Endothelial cell of umbilical vein (primary cell): Measurements from ENCODE around the gene PPP1R3F. TPM values are rescaled to one million over a fixed set of nuclear protein-coding genes. Genes with fewer than 3 reads are reported as not detected.

Source experiments
- BruUV-seq: library from RNA; stranded (reverse); fragments of 400-500 nt; replicated peaks from 2 replicates; lab custom pipeline; 2021; lab: Mats Ljungman, UMichigan
- CTCF ChIA-PET: fragments of 300-600, 350-600 bp; sonication (Branson Sonifier 250); formaldehyde crosslinking; loops from one replicate; lab custom pipeline; 2021; ENCODE audit warnings: antibody characterized with exemption, inconsistent platforms; lab: Charles Lee
- POLR2A ChIA-PET: fragments of 300-600, 350-600 bp; sonication (Branson Sonifier 250); formaldehyde crosslinking; loops from one replicate; lab custom pipeline; 2021; ENCODE audit warnings: antibody characterized with exemption, inconsistent platforms; lab: Charles Lee
- DNase-seq: peaks from one replicate; pipeline ENCODE4 v3.0.0-alpha.2; 2011; ENCODE audit warnings: low read depth, low spot score
- FAIRE-seq: peaks from 2 replicates; lab custom pipeline; 2011; peaks lifted over from hg19 to GRCh38; lab: Jason Lieb, UNC
- H2AFZ ChIP-seq: 2 replicates; pipeline ENCODE4 v1.6.0; 2012; ENCODE audit warnings: low read depth, low read length, control low read depth, inconsistent platforms
- H3K27ac ChIP-seq: 2 replicates; pipeline ENCODE4 v1.5.1; 2011; ENCODE audit warnings: low read depth, mild to moderate bottlenecking, control low read depth, low read length, moderate library complexity; ENCODE audit not compliant: insufficient read depth
- H3K27me3 ChIP-seq, 2 experiments: 2 replicates each; pipeline versions ENCODE4 v1.6.0 to v1.6.1; 2011; ENCODE audit warnings: low read length in 2 of 2, mixed read lengths in 1 of 2; ENCODE audit not compliant: control insufficient read depth in 2 of 2, insufficient read depth in 2 of 2
- H3K36me3 ChIP-seq, 2 experiments: 2 replicates in 1 of 2; 3 replicates in 1 of 2; pipeline ENCODE4 v1.5.1; 2011; ENCODE audit warnings: low read length in 2 of 2, mild to moderate bottlenecking in 1 of 2, moderate library complexity in 1 of 2; ENCODE audit not compliant: control insufficient read depth in 2 of 2, insufficient read depth in 2 of 2; ENCODE audit errors: extremely low read depth in 1 of 2
- H3K4me1 ChIP-seq: 3 replicates; pipeline ENCODE4 v1.5.1; 2011; ENCODE audit warnings: mild to moderate bottlenecking, low read length; ENCODE audit not compliant: control insufficient read depth, insufficient read depth; ENCODE audit errors: extremely low read depth
- H3K4me2 ChIP-seq: 2 replicates; pipeline ENCODE4 v1.6.1; 2011; ENCODE audit warnings: low read length, control low read depth, mixed read lengths; ENCODE audit not compliant: insufficient read depth
- H3K4me3 ChIP-seq, 3 experiments: fragments of 200-600 bp in 1 of 3; sonication (generic), shearing (Covaris generic) in 1 of 3; replicated peaks in 1 of 3; 2 replicates each; pipeline ENCODE4 v1.5.1; 2011 to 2016; ENCODE audit warnings: control low read depth in 3 of 3, low read length in 3 of 3, mild to moderate bottlenecking in 2 of 3, inconsistent platforms in 1 of 3, low read depth in 1 of 3, moderate library complexity in 1 of 3; ENCODE audit not compliant: insufficient read depth in 1 of 3
- H3K79me2 ChIP-seq: 2 replicates; pipeline ENCODE4 v1.6.0; 2012; ENCODE audit warnings: low read length, inconsistent platforms; ENCODE audit not compliant: control insufficient read depth, insufficient read depth
- H3K9ac ChIP-seq: replicated peaks from 2 replicates; pipeline ENCODE3; 2011; ENCODE audit warnings: low read length, control low read depth; ENCODE audit not compliant: insufficient read depth; ENCODE audit errors: extremely low read depth
- H3K9me1 ChIP-seq: replicated peaks from 3 replicates; pipeline ENCODE4 v1.6.0; 2011; ENCODE audit warnings: mild to moderate bottlenecking, low read length; ENCODE audit not compliant: control insufficient read depth, insufficient read depth; ENCODE audit errors: extremely low read depth
- H3K9me3 ChIP-seq: replicated peaks from 2 replicates; pipeline ENCODE4 v1.5.1; 2012; ENCODE audit warnings: low read length, inconsistent platforms; ENCODE audit not compliant: control insufficient read depth, insufficient read depth
- H4K20me1 ChIP-seq: replicated peaks from 2 replicates; pipeline ENCODE3; 2011; ENCODE audit warnings: mild to moderate bottlenecking, low read length; ENCODE audit not compliant: control insufficient read depth, insufficient read depth; ENCODE audit errors: extremely low read depth
- CTCF ChIP-seq, 2 donors: IDR thresholded peaks; 1 replicate in 1 of 2; 2 replicates in 1 of 2; pipeline ENCODE4 v1.5.1; 2011; ENCODE audit warnings: low read length in 2 of 2, mild to moderate bottlenecking in 2 of 2, moderate library complexity in 2 of 2, control low read depth in 1 of 2, inconsistent platforms in 1 of 2, low read depth in 1 of 2; ENCODE audit not compliant: insufficient read depth in 1 of 2; ENCODE audit errors: extremely low read depth in 1 of 2
- EZH2 ChIP-seq: IDR thresholded peaks from 2 replicates; pipeline ENCODE4 v1.6.1; 2012; ENCODE audit warnings: borderline replicate concordance, low read depth, mild to moderate bottlenecking, moderate library complexity, low read length, inconsistent platforms; ENCODE audit not compliant: severe bottlenecking
- FOS ChIP-seq: IDR thresholded peaks from 2 replicates; pipeline ENCODE4 v1.6.1; 2011; ENCODE audit warnings: mild to moderate bottlenecking, low read length, moderate library complexity, borderline replicate concordance; ENCODE audit not compliant: insufficient read depth
- GATA2 ChIP-seq: IDR thresholded peaks from 2 replicates; pipeline ENCODE4 v1.7.0; 2011; ENCODE audit warnings: low read depth, mild to moderate bottlenecking, moderate library complexity, mixed read lengths, low read length; ENCODE audit not compliant: insufficient read length, insufficient read depth
- JUN ChIP-seq: IDR thresholded peaks from 2 replicates; pipeline ENCODE4 v1.6.1; 2011; ENCODE audit warnings: borderline replicate concordance, low read depth; ENCODE audit not compliant: insufficient read length, insufficient read depth
- MAX ChIP-seq: IDR thresholded peaks from 2 replicates; pipeline ENCODE4 v1.6.1; 2011; ENCODE audit not compliant: insufficient read depth, insufficient read length
- MYC ChIP-seq: IDR thresholded peaks from one replicate; pipeline ENCODE4 v1.6.1; 2011; ENCODE audit warnings: mild to moderate bottlenecking, low read depth, low read length
- POLR2A ChIP-seq: IDR thresholded peaks from 2 replicates; pipeline ENCODE4 v1.6.1; 2012; ENCODE audit warnings: low read depth, mild to moderate bottlenecking, control low read depth, low read length
- POLR2AphosphoS5 ChIP-seq: IDR thresholded peaks from 2 replicates; pipeline ENCODE4 v1.6.1; 2012; ENCODE audit warnings: low read depth, mild to moderate bottlenecking, control low read depth, low read length, moderate library complexity; ENCODE audit not compliant: insufficient read depth
- dilution Hi-C: fragments of 300-500 bp; cut with MboI; formaldehyde crosslinking; loops from one replicate; pipeline ENCODE4 v1.15.0; 2019; ENCODE audit warnings: low sequenced_read_pairs; ENCODE audit not compliant: extremely low pct_ligation_motif_present
- intact Hi-C: fragments of 100-400 bp; cut with micrococcal nuclease; formaldehyde crosslinking; loops from one replicate; pipeline ENCODE4 v1.10.0; 2022
- polyA plus RNA-seq, 4 experiments: library from polyadenylated mRNA; depleted of rRNA in 3 of 4; stranded (reverse) in 3 of 4; unstranded in 1 of 4; fragments of >200 nt; gene quantifications; 2 replicates each; pipeline versions ENCODE4 v1.2.1 to v1.2.3, GENCODE V29; 2011 to 2012; ENCODE audit warnings: missing spikeins in 1 of 4
- total RNA-seq: library from RNA; stranded (reverse); gene quantifications from 2 replicates; pipeline ENCODE4 v1.2.3, GENCODE V29; 2021

The PPP1R3F gene
- total and polyA plus RNA-seq, 2 donors (not counting 3 experiments of a cell fraction or from before 2014, with no cell fraction given): 1.5 to 2.5 TPM

GRCh38 chrX:49271341-49271740 lies 1.7 kb downstream of the PPP1R3F start:
- H3K9me3 ChIP-seq: no peaks in the 10 kb centered on the region
- H4K20me1 ChIP-seq: no peaks in the 10 kb centered on the region
- dilution Hi-C loops: no loop called here
- DNase-seq (no peak), FAIRE-seq (no peak)
- peaks cover 17% of the 10 kb centered on the region for H3K79me2 ChIP-seq
- ChIA-PET POLR2A (no interaction called here), CTCF (no interaction called here)
- BruUV-seq: no TSS peak
- TF ChIP-seq CTCF (IDR thresholded peaks at IDR 0.05; ENCODE audit: extremely low read depth in 1 of 2, insufficient read depth in 1 of 2, low read depth in 1 of 2, low read length in 2 of 2) (no peak), POLR2AphosphoS5 (no peak), MYC (no peak), JUN (no peak), MAX (no peak)
- no peak overlapping the region for H2AFZ ChIP-seq
- H3K4me3 ChIP-seq: no peak overlapping the region
- H3K9me1 ChIP-seq: no peaks in the 10 kb centered on the region
- H3K27ac ChIP-seq: no peak overlapping the region
- intact Hi-C loops: no loop called here
- H3K4me2 ChIP-seq: no peak overlapping the region
- no peaks in the 10 kb centered on the region for H3K4me1 ChIP-seq
- no peak overlapping the region for H3K9ac ChIP-seq
- H3K36me3 ChIP-seq: no peaks in the 10 kb centered on the region
- H3K27me3 ChIP-seq: no peaks in the 10 kb centered on the region

GRCh38 chrX:49272421-49272820 lies 2.8 kb downstream of the PPP1R3F start:
- Histone ChIP-seq H3K79me2 (peaks cover 17% of the 10 kb centered on the region), H3K4me2 (no peak overlapping the region), H3K27me3 (no peaks in the 10 kb centered on the region), H4K20me1 (no peaks in the 10 kb centered on the region), H3K4me3 (no peak overlapping the region), H2AFZ (no peak overlapping the region), H3K9me3 (no peaks in the 10 kb centered on the region), H3K27ac (no peak overlapping the region), H3K9ac (no peak overlapping the region), H3K4me1 (no peaks in the 10 kb centered on the region), H3K36me3 (no peaks in the 10 kb centered on the region), H3K9me1 (no peaks in the 10 kb centered on the region)
- FAIRE-seq: no peak
- ChIA-PET POLR2A (no interaction called here), CTCF (no interaction called here)
- dilution Hi-C loops: no loop called here
- DNase-seq: no peak
- TF ChIP-seq EZH2: no peak
- TF ChIP-seq JUN: no peak
- no peak for TF ChIP-seq POLR2A
- no peak for TF ChIP-seq MYC
- no peak for TF ChIP-seq MAX
- TF ChIP-seq FOS: no peak
- no peak for TF ChIP-seq POLR2AphosphoS5
- no peak for TF ChIP-seq GATA2
- TF ChIP-seq CTCF (IDR thresholded peaks at IDR 0.05; ENCODE audit: extremely low read depth in 1 of 2, insufficient read depth in 1 of 2, low read depth in 1 of 2, low read length in 2 of 2): no peak
- BruUV-seq: no TSS peak
- intact Hi-C loops: no loop called here
